VCaP (cell line): ENCODE results near the gene DCLK1.

Source experiments
- H3K27ac ChIP-seq: fragments of 450-650 bp; 2 replicates; pipeline ENCODE4 v1.5.1; 2017
- CTCF ChIP-seq: fragments of 450-650 bp; conservative IDR thresholded peaks from 2 replicates; pipeline ENCODE4 v1.5.1; 2017; ENCODE audit warnings: mild to moderate bottlenecking, moderate library complexity

Gene DCLK1

DNA sequence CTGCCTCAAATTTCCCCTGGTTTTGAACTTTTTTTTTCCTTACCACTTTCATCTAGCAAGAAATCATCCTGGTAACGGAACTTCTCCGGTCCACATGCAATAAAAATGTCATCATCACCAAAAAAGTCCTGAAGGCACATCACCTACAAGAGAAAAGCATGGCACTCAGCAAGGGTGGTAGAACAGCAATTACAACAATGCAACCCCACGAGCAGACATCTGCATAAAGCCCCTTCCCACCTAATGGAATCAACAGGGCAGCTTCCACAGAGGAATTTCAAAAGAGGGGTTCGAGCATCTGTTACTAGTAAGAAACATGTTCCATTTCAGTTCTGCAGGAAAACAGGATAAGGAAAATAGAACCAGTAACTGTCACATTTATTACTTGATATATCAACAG, 183.9 kb downstream of the DCLK1 start:
- TF ChIP-seq CTCF: no peak
- H3K27ac ChIP-seq: no peak overlapping the region

DNA sequence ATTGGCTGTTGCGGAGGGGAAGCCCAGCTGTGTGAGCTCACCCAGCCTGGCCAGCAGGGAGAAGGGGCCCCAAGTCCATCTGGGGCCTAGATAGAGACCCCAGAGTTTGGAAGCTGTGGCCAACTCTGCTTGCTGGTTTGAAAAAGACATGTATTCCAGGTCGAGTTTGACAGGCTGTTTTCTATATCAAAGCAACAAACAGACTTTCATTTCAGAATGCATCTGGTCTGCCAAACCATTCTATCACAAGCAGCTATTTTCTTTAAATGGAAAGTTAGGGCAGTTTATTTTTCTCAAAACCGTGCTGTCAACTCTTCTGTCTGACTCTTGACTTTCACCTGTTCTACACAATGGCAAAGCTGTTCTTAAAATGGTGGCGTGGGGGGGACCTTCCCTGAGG, 185.8 kb downstream of the DCLK1 start:
- H3K27ac ChIP-seq: no peak overlapping the region
- TF ChIP-seq CTCF: no peak

DNA sequence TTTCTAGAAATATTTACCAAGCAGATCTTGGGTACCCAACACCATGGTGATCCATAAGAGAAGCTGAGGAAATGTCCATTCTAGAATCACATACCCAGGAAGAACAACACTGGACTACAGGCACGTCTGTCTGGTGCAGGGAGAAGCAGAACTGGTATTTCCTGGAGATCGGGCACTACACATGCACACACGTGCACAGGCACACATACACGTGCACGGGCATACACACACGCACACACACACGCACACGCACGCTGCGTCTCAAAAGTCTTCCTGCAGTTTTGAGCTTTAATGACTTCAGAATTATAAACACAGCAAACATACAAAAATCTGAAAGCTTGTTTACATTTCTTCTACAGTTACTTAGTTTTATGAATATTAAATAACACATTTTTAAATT, 189.8 kb downstream of the DCLK1 start:
- TF ChIP-seq CTCF: no peak

DNA sequence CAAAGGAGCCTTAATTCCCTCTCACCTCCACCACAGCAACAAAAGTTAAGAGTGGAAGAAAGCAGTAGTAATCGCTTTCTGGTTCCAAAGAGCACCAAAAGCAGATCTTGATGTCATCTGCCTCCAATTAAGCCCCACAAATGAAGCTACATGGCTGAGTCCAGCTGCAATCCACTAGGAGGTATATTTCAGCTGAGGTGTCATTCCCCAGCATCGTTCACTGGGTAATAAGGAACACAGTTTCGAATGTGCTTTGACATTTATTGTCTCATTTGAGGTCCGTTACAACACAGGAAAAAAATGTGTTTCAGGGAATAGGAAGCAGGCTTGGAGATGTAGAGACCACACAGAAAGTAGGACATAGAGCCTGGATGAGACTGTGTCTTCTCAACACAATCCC, 190.4 kb downstream of the DCLK1 start:
- no peak for TF ChIP-seq CTCF

More for the DNA sequence above, 189.8 kb downstream of the DCLK1 start:
- no peak overlapping the region for H3K27ac ChIP-seq

DNA sequence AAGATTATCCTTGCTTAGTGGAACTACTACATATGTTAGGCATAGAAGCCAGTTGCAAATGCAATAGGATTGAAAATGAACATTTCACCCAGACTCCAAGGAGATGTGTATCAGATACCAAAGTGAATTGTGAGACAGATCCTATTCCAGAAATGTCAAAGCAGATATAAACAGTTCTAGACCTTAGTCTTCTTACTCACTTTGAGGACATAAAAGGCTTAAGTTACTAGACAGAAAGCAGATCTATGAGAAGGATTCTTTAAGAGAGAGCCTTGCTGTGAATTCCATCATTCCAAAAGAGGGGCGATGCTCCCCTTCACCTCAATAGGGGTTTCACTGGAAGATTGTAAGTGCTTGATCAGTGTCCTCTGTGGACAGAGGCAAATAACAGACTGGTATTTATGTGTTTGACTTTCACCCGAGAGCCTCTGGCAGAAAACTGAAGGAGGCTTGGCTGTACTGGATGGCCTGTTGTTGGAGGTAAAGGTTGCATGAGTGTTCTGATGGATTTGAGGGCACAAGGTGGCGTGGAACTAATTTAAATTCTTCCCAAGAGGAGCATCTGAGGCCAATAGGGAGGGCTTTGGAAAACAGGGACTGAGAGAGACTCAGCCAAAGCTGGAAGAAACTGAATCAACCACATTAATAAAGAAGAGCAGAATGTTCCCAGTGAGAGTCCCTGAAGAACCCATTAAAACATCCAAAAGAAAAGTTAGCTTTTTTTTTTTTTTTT, 194.8 kb downstream of the DCLK1 start:
- TF ChIP-seq CTCF: no peak
- H3K27ac ChIP-seq: no peak overlapping the region

More for the DNA sequence above, 190.4 kb downstream of the DCLK1 start:
- H3K27ac ChIP-seq: no peak overlapping the region

GRCh38 chr13:35930665-35931631, 200.2 kb downstream of the DCLK1 start:
- no peak overlapping the region for H3K27ac ChIP-seq
- no peak for TF ChIP-seq CTCF

DNA sequence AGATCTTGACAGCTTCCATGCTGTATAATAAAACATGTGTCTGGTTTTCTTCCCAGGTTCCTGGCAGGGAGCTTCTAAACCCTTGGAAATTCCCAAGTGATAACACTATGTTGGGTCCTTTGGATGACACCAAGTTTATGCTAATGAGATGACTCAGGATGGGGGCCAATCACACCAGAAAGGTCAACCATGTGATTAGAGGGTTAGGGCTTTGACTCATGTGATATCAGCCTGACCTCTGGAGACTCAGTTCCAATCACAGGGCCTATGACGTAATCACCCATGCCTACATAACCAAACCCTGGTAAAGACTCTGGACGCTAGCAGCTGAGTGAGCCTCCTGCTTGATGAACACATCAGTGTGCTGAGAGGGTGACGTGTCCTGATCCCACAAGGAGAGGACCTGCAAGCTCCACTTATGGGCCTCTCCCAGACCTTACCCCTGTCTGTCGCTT, 203.6 kb downstream of the DCLK1 start:
- H3K27ac ChIP-seq: no peak overlapping the region
- no peak for TF ChIP-seq CTCF
